Heart right ventricle (tissue), 16 donors: Measurements from ENCODE around the gene CD96. TPM values are rescaled to one million over a fixed set of nuclear protein-coding genes. Genes with fewer than 3 reads are reported as not detected.

Source experiments
- ATAC-seq, 8 donors: fragments of 200-7000 bp; cut with Tn5 transposase; one replicate each; pipeline ENCODE4 v1.9.1; 2020; ENCODE audit warnings: mild to moderate bottlenecking in 8 of 8, moderate library complexity in 8 of 8, moderate number of reproducible peaks in 1 of 8
- DNase-seq, 2 donors: peaks; one replicate each; pipeline ENCODE4 v3.0.0-alpha.2; 2020
- H3K27ac ChIP-seq, 10 donors: fragments of 200-600 bp; sonication (generic) in 2 of 10; one replicate each; pipeline versions ENCODE4 v1.5.0 to v1.8.0; 2020 to 2022; ENCODE audit warnings: mild to moderate bottlenecking in 3 of 10
- H3K27me3 ChIP-seq, 7 donors: fragments of 200-600 bp; one replicate each; pipeline ENCODE4 v1.8.0; 2021 to 2022; ENCODE audit warnings: mild to moderate bottlenecking in 2 of 7
- H3K36me3 ChIP-seq, 9 donors: fragments of 200-600 bp; sonication (generic) in 1 of 9; one replicate each; pipeline versions ENCODE4 v1.5.0 to v1.8.0; 2020 to 2022; ENCODE audit warnings: mild to moderate bottlenecking in 2 of 9
- H3K4me1 ChIP-seq, 9 donors: fragments of 200-600 bp; sonication (generic) in 1 of 9; one replicate each; pipeline versions ENCODE4 v1.5.0 to v1.8.0; 2020 to 2022; ENCODE audit warnings: mild to moderate bottlenecking in 4 of 9
- H3K4me3 ChIP-seq, 10 donors: fragments of 200-600 bp; sonication (generic) in 2 of 10; one replicate each; pipeline versions ENCODE4 v1.5.0 to v1.8.0; 2020 to 2022; ENCODE audit warnings: mild to moderate bottlenecking in 7 of 10, moderate library complexity in 2 of 10
- H3K9me3 ChIP-seq, 11 donors: fragments of 200-600 bp in 10 of 11; sonication (generic) in 2 of 11; one replicate each; pipeline versions ENCODE4 v1.5.0 to v1.8.0; 2013 to 2022; ENCODE audit warnings: mild to moderate bottlenecking in 2 of 11, control low read depth in 1 of 11, moderate library complexity in 1 of 11
- WGBS, 2 donors: extraction: QIAGEN DNeasy Blood & Tissue Kit; methylation state at CpG; one replicate each; pipeline ENCODE4 v1.1.7; 2013; ENCODE audit warnings: inconsistent platforms in 1 of 2; 5-methylcytosine and 5-hydroxymethylcytosine counted together
- intact Hi-C, 10 donors: fragments of 100-400 bp; cut with DNase I; formaldehyde crosslinking; loops; one replicate each; pipeline versions ENCODE4 v1.11.1 to v1.14.2; 2022
- polyA plus RNA-seq, 2 donors: library from polyadenylated mRNA; stranded (reverse); fragments of 200-250 nt; gene quantifications; one replicate each; pipeline ENCODE4 v1.2.3, GENCODE V29; 2013
- total RNA-seq, 10 donors: library from RNA; stranded (reverse); fragmentation: NEBNext Ultra II Directional in 3 of 10; extraction: Animal tissue kit (Norgen Biotek cat#: 25700) in 3 of 10; gene quantifications; one replicate each; pipeline versions ENCODE4 v1.2.1 to v1.2.4, GENCODE V29; 2021 to 2023
- TF ChIP-seq, protein P1 (sequence below), 9 donors: fragments of 200-600 bp; sonication (generic) in 2 of 9; IDR thresholded peaks; one replicate each; pipeline versions ENCODE4 v1.5.0 to v1.8.0; 2021 to 2022; ENCODE audit warnings: antibody characterized with exemption in 9 of 9, mild to moderate bottlenecking in 5 of 9, moderate library complexity in 1 of 9
- donor health status: Arrhythmogenic right ventricular cardiomyopathy.
- donor health status: ischemic (EF 13 %, LVEDD 7.1; RV severe dilation, severe dysfunction).
- donor health status: healthy with polysubstance abuse.
- donor health status: DM: no; HTN: yes; CAD: no.
- donor health status: DM: no; HTN: no; CAD: no.
- donor health status: ischemic (EF 25% LVEDD 6.9; RV normal size, moderate dysfunction).
- donor health status: ischemic (EF 25% LVEDD 5.7; RV mildly dilated, moderate dysfunction).
- donor health status: healthy.
- donor health status: DM: yes; HTN: yes; CAD: no.
- donor health status: Ischemic cardiomyopathy.
- donor health status: ischemic (EF 35%, LVEDD 5.7; RV mildly dilated, moderate dysfunction).
- donor health status: nonischemic (EF 11% LVEDD 7.7; RV severe dilation, severe dysfunction).
- donor health status: DM: yes; HTN: yes; CAD: no.
- donor health status: PGD.
- donor health status: ischemic (EF 29% LVEDD 5.4; RV normal size, mild dysfunction).
- donor health status: nonischemic (EF 23%, LVEDD 6.1; RV moderate dilation, normal function).

CD96 gene
- total and polyA plus RNA-seq, 12 donors, result 0.07 to 6.2 (median 0.28) TPM

DNA sequence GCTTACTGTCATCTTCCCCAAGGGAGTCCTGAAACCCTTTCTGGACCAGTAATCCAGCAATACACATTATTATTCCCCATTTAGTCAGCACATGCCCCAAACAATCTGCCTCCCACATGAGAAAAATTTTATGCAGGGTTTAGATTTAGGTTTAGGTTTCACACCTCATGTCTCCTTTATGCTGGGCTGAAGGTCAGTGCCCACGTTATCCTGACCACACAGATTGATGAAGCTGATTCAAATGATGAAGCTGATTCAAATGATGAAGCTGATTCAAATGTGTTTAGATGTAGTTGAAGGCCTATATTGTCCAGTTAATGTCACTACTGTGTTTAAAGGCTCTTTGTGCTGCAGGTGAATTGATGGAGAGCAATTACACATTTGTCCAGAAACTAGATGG lies 71.3 kb downstream of the CD96 start:
- DNase-seq (no peak), ATAC-seq (no peak)
- Histone ChIP-seq H3K4me3 (no peak overlapping the region), H3K27me3 (peaks cover 0 to 5% (median 0%) of the 10 kb centered on the region in 7 donors), H3K36me3 (no peaks in the 10 kb centered on the region), H3K27ac (no peak overlapping the region), H3K4me1 (no peaks in the 10 kb centered on the region), H3K9me3 (no peaks in the 10 kb centered on the region)
- intact Hi-C loops, result no loop called here
- TF ChIP-seq, protein P1, sequence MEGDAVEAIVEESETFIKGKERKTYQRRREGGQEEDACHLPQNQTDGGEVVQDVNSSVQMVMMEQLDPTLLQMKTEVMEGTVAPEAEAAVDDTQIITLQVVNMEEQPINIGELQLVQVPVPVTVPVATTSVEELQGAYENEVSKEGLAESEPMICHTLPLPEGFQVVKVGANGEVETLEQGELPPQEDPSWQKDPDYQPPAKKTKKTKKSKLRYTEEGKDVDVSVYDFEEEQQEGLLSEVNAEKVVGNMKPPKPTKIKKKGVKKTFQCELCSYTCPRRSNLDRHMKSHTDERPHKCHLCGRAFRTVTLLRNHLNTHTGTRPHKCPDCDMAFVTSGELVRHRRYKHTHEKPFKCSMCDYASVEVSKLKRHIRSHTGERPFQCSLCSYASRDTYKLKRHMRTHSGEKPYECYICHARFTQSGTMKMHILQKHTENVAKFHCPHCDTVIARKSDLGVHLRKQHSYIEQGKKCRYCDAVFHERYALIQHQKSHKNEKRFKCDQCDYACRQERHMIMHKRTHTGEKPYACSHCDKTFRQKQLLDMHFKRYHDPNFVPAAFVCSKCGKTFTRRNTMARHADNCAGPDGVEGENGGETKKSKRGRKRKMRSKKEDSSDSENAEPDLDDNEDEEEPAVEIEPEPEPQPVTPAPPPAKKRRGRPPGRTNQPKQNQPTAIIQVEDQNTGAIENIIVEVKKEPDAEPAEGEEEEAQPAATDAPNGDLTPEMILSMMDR (IDR thresholded peaks at IDR 0.05), result no peak
- WGBS, 2 donors, result 67 to 80% methylated on average over 1 of the region's 1 CpG

DNA sequence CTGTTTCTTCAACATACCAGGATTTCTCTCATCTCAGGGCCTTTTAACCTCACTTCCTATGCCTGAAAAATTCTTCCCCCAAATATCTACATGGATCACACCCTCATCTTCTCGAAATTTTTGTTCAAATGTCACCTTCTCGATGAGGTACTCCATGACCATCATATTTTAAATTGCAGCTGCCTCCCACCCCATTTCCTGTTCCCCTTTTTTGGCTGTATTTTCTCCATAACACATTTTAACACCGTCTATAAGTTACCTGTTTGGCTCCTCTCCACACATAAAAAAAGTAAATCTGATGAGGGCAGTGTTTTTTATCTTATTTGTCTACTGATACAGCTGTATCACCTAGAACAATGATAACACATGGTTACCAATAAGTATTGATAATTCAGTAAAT lies 73.9 kb downstream of the CD96 start:
- Histone ChIP-seq H3K36me3 (no peaks in the 10 kb centered on the region), H3K4me3 (no peak overlapping the region), H3K27ac (peak overlapping the region in 1 of 10 donors; percentile 13), H3K4me1 (no peaks in the 10 kb centered on the region), H3K27me3 (peaks cover 0 to 5% (median 0%) of the 10 kb centered on the region in 7 donors), H3K9me3 (no peaks in the 10 kb centered on the region)
- DNase-seq (no peak), ATAC-seq (no peak)
- TF ChIP-seq, protein P1 (IDR thresholded peaks at IDR 0.05), result no peak
- intact Hi-C loops, result no loop called here
- 64 to 72% methylated on average over 3 of the region's 3 CpGs for WGBS, 2 donors

DNA sequence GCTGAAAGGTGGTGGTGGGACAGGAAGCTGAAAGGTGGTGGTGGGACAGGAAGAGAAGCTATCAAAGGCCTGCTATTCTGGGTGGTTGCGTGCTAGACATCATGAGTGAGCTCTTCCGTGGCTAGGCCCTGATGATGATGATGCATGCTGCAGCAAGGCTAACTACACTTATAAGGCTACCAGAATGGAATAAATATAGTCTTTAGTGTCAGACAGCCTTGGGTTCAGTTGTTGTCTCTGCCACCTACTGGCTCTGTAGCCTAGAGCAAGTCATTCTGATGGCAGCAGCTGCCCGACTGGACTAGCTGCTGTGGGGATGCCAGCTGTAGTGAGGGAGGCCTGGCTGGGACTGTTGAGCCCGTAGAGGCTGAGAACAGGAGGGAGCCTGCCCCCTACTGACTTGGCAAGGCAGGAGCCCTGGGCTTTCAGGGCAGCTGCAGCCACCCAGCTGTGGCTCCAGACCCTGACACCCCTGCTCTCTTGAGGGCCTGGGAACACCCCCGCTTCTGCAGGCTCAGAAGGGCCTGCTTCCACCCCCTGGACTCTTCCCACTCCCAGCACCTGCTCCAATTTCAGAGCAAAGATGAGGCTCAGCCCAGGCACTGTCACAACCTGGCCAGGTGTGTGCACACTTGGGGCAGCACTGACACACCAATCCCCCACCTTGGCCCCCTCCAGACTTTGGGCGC lies 74.6 kb downstream of the CD96 start:
- H3K4me1 ChIP-seq, result no peaks in the 10 kb centered on the region
- H3K36me3 ChIP-seq, result no peaks in the 10 kb centered on the region
- intact Hi-C loops, result no loop called here
- no peak overlapping the region for H3K4me3 ChIP-seq
- peaks cover 0 to 5% (median 0%) of the 10 kb centered on the region in 7 donors for H3K27me3 ChIP-seq
- TF ChIP-seq, protein P1 (IDR thresholded peaks at IDR 0.05), result no peak
- DNase-seq (no peak), ATAC-seq (peak in 1 of 8 donors; percentile 14)
- H3K9me3 ChIP-seq, result no peaks in the 10 kb centered on the region
- WGBS, 2 donors, result 80 to 81% methylated on average over 6 of the region's 6 CpGs
- H3K27ac ChIP-seq, result peak overlapping the region in 1 of 10 donors; percentile 68

DNA sequence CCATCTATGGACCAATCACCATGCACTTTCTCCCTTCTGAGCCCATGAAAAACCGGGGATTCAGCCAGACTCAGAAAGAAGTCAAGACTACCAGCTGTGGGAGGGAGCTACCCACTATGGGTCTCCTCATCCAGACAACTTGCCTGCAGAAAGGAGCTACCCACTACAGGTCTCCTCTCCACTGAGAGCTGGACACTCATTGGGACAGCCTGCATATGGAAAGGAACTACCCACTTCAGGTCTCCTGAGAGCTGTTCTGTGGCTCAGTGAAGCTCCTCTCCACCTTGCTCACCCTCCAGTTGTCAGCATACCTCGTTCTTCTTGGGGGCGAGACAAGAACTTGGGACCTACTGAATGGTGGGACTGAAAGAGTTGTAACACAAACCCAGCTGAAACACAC lies 75.4 kb downstream of the CD96 start:
- peaks cover 0 to 5% (median 0%) of the 10 kb centered on the region in 7 donors for H3K27me3 ChIP-seq
- ATAC-seq (no peak), DNase-seq (no peak)
- no peak overlapping the region for H3K27ac ChIP-seq
- H3K36me3 ChIP-seq, result no peaks in the 10 kb centered on the region
- no peaks in the 10 kb centered on the region for H3K9me3 ChIP-seq
- TF ChIP-seq, protein P1 (IDR thresholded peaks at IDR 0.05), result no peak
- intact Hi-C loops, result no loop called here
- H3K4me3 ChIP-seq, result no peak overlapping the region
- WGBS, 2 donors, result 89 to 96% methylated on average over 3 of the region's 3 CpGs
- H3K4me1 ChIP-seq, result no peaks in the 10 kb centered on the region
